Mesenchymal stem cell (in vitro differentiated cells and primary cell): ENCODE data around the gene WBP2.

Source experiments
- DNase-seq: peaks from one replicate; pipeline ENCODE4 v3.0.0-alpha.2; 2013
- H2AFZ ChIP-seq: one replicate; pipeline ENCODE4 v1.6.1; 2013; ENCODE audit warnings: low read depth, mild to moderate bottlenecking, control low read depth, inconsistent platforms, low read length, moderate library complexity
- H2AK5ac ChIP-seq: 2 replicates; pipeline ENCODE4 v1.6.1; 2013; ENCODE audit warnings: low read length, moderate library complexity, mild to moderate bottlenecking, inconsistent platforms; ENCODE audit not compliant: severe bottlenecking
- H2BK120ac ChIP-seq: one replicate; pipeline ENCODE4 v1.6.1; 2013; ENCODE audit warnings: low read depth, mild to moderate bottlenecking, inconsistent platforms, low read length, moderate library complexity
- H2BK12ac ChIP-seq, 2 experiments: one replicate each; pipeline ENCODE4 v1.6.1; 2013; ENCODE audit warnings: inconsistent platforms in 2 of 2, low read length in 2 of 2, mild to moderate bottlenecking in 2 of 2, moderate library complexity in 2 of 2, control low read depth in 1 of 2
- H2BK15ac ChIP-seq: one replicate; pipeline ENCODE4 v1.6.1; 2013; ENCODE audit warnings: mild to moderate bottlenecking, low read depth, inconsistent platforms; ENCODE audit not compliant: poor library complexity, severe bottlenecking
- H2BK5ac ChIP-seq: 2 replicates; pipeline ENCODE4 v1.6.1; 2013; ENCODE audit warnings: low read depth, mild to moderate bottlenecking, low read length, control low read depth, inconsistent platforms; ENCODE audit not compliant: poor library complexity, severe bottlenecking
- H3K14ac ChIP-seq, 2 experiments: one replicate each; pipeline ENCODE4 v1.6.1; 2013; ENCODE audit warnings: inconsistent platforms in 2 of 2, low read length in 2 of 2, control low read depth in 1 of 2, mild to moderate bottlenecking in 1 of 2, moderate library complexity in 1 of 2
- H3K18ac ChIP-seq, 2 experiments: one replicate each; pipeline ENCODE4 v1.6.1; 2013; ENCODE audit warnings: inconsistent platforms in 2 of 2, low read length in 2 of 2, control low read depth in 1 of 2, low read depth in 1 of 2, mild to moderate bottlenecking in 1 of 2
- H3K23ac ChIP-seq, 2 experiments: one replicate each; pipeline ENCODE4 v1.6.1; 2013; ENCODE audit warnings: inconsistent platforms in 2 of 2, low read length in 2 of 2, mild to moderate bottlenecking in 2 of 2, moderate library complexity in 2 of 2, control low read depth in 1 of 2
- H3K27ac ChIP-seq: 2 replicates; pipeline ENCODE4 v1.5.1; 2013; ENCODE audit warnings: mild to moderate bottlenecking, moderate library complexity, low read length, control low read depth, inconsistent platforms; ENCODE audit not compliant: poor library complexity, severe bottlenecking
- H3K27me3 ChIP-seq, 2 experiments: 2 replicates each; pipeline versions ENCODE4 v1.6.1 to v1.7.0; 2013; ENCODE audit warnings: low read length in 2 of 2, mild to moderate bottlenecking in 2 of 2, moderate library complexity in 2 of 2, control low read depth in 1 of 2, inconsistent platforms in 1 of 2; ENCODE audit not compliant: control insufficient read depth in 1 of 2, insufficient read depth in 1 of 2
- H3K36me3 ChIP-seq, 2 experiments: 2 replicates each; pipeline versions ENCODE4 v1.6.1 to v1.7.0; 2013; ENCODE audit warnings: low read length in 2 of 2, control low read depth in 1 of 2, inconsistent platforms in 1 of 2, low read depth in 1 of 2, mild to moderate bottlenecking in 1 of 2; ENCODE audit not compliant: insufficient read depth in 2 of 2, control insufficient read depth in 1 of 2
- H3K4ac ChIP-seq, 2 experiments: one replicate each; pipeline ENCODE4 v1.6.1; 2013; ENCODE audit warnings: inconsistent platforms in 2 of 2, low read length in 2 of 2, mild to moderate bottlenecking in 2 of 2, moderate library complexity in 2 of 2, control low read depth in 1 of 2, low read depth in 1 of 2
- H3K4me1 ChIP-seq: 2 replicates; pipeline ENCODE4 v1.6.1; 2013; ENCODE audit warnings: low read depth, low read length, control low read depth; ENCODE audit not compliant: control insufficient read depth, insufficient read depth
- H3K4me2 ChIP-seq: 2 replicates; pipeline ENCODE4 v1.6.1; 2013; ENCODE audit warnings: low read length, mild to moderate bottlenecking, inconsistent platforms; ENCODE audit not compliant: poor library complexity, severe bottlenecking
- H3K4me3 ChIP-seq, 2 experiments: 2 replicates each; pipeline versions ENCODE4 v1.5.1 to v1.7.0; 2013; ENCODE audit warnings: low read length in 2 of 2, mild to moderate bottlenecking in 2 of 2, control low read depth in 1 of 2, low read depth in 1 of 2; ENCODE audit not compliant: insufficient read depth in 1 of 2
- H3K79me1 ChIP-seq: replicated peaks from 2 replicates; pipeline ENCODE4 v1.6.1; 2013; ENCODE audit warnings: mild to moderate bottlenecking, control low read depth, low read length, inconsistent platforms; ENCODE audit not compliant: poor library complexity, severe bottlenecking
- H3K9ac ChIP-seq: 2 replicates; pipeline ENCODE4 v1.7.0; 2013; ENCODE audit warnings: mild to moderate bottlenecking, low read length, moderate library complexity
- H3K9me3 ChIP-seq: 2 replicates; pipeline ENCODE4 v1.7.0; 2013; ENCODE audit warnings: mild to moderate bottlenecking, low read length; ENCODE audit not compliant: control insufficient read depth
- H4K8ac ChIP-seq: one replicate; pipeline ENCODE4 v1.6.1; 2013; ENCODE audit warnings: inconsistent platforms, mild to moderate bottlenecking, low read length, moderate library complexity
- H4K91ac ChIP-seq: one replicate; pipeline ENCODE4 v1.6.1; 2013; ENCODE audit warnings: mild to moderate bottlenecking, low read length, inconsistent platforms
- WGBS: methylation state at CpG from one replicate; pipeline ENCODE4 v1.1.7; 2013; ENCODE audit warnings: mixed read lengths; 5-methylcytosine and 5-hydroxymethylcytosine counted together

Gene WBP2

GRCh38 chr17:75806822-75807500, 48.2 kb downstream of the WBP2 start:
- Histone ChIP-seq H4K8ac (peak overlapping the region; percentile 30), H3K9ac (no peak overlapping the region), H3K4me3 (no peak overlapping the region), H3K27ac (no peak overlapping the region), H2AK5ac (no peak overlapping the region), H3K9me3 (no peaks in the 10 kb centered on the region), H2BK5ac (no peak overlapping the region), H3K4ac (no peak overlapping the region), H4K91ac (no peak overlapping the region), H3K4me2 (no peak overlapping the region), H2BK15ac (no peak overlapping the region), H3K4me1 (peaks cover 13% of the 10 kb centered on the region), H3K79me1 (peaks cover 38% of the 10 kb centered on the region), H3K14ac (no peak overlapping the region), H3K23ac (no peak overlapping the region), H3K27me3 (no peaks in the 10 kb centered on the region), H3K18ac (no peak overlapping the region), H2AFZ (no peak overlapping the region), H2BK12ac (peak overlapping the region in 1 of 2 experiments; percentile 5), H3K36me3 (peaks cover 29% of the 10 kb centered on the region in 2 experiments), H2BK120ac (no peak overlapping the region)
- no peak for DNase-seq
- 96% methylated on average over 3 of the region's 4 CpGs for WGBS

- Histone ChIP-seq H3K4me1 (peaks cover 3% of the 10 kb centered on the region), H2BK120ac (no peak overlapping the region), H3K4ac (no peak overlapping the region), H3K27me3 (no peaks in the 10 kb centered on the region), H4K91ac (no peak overlapping the region), H2BK12ac (no peak overlapping the region), H3K79me1 (peaks cover 32% of the 10 kb centered on the region), H3K9me3 (no peaks in the 10 kb centered on the region), H3K14ac (no peak overlapping the region), H2BK15ac (no peak overlapping the region), H2AK5ac (no peak overlapping the region), H3K27ac (no peak overlapping the region), H4K8ac (no peak overlapping the region), H3K18ac (no peak overlapping the region), H2BK5ac (no peak overlapping the region), H3K36me3 (peaks cover 15 to 24% of the 10 kb centered on the region in 2 experiments), H3K4me3 (no peak overlapping the region), H3K9ac (no peak overlapping the region), H2AFZ (no peak overlapping the region), H3K23ac (no peak overlapping the region), H3K4me2 (no peak overlapping the region)
- no peak for DNase-seq
- WGBS, result 86% methylated on average over 1 of the region's 1 CpG
Measured at GRCh38 chr17:75803883-75804282, 51.3 kb downstream of the WBP2 start.

- DNase-seq, result no peak
- no peak overlapping the region for H2BK15ac ChIP-seq
- H3K18ac ChIP-seq, result no peak overlapping the region
- H3K36me3 ChIP-seq, result peaks cover 35 to 59% of the 10 kb centered on the region in 2 experiments
- no peaks in the 10 kb centered on the region for H3K9me3 ChIP-seq
- H3K9ac ChIP-seq, result no peak overlapping the region
- 95% methylated on average over 4 of the region's 4 CpGs for WGBS
- no peak overlapping the region for H2BK5ac ChIP-seq
- H3K27me3 ChIP-seq, result no peaks in the 10 kb centered on the region
- no peak overlapping the region for H3K4ac ChIP-seq
- no peaks in the 10 kb centered on the region for H3K4me1 ChIP-seq
- no peak overlapping the region for H3K23ac ChIP-seq
- no peak overlapping the region for H2AFZ ChIP-seq
- no peak overlapping the region for H3K14ac ChIP-seq
- no peak overlapping the region for H4K8ac ChIP-seq
- H3K27ac ChIP-seq, result no peak overlapping the region
- H2AK5ac ChIP-seq, result no peak overlapping the region
- peaks cover 23% of the 10 kb centered on the region for H3K79me1 ChIP-seq
- H3K4me2 ChIP-seq, result no peak overlapping the region
- H3K4me3 ChIP-seq, result no peak overlapping the region
- H4K91ac ChIP-seq, result no peak overlapping the region
- H2BK12ac ChIP-seq, result no peak overlapping the region
- no peak overlapping the region for H2BK120ac ChIP-seq
Measured at GRCh38 chr17:75799402-75799801, 55.7 kb downstream of the WBP2 start.

GRCh38 chr17:75795820-75796607, 59.1 kb downstream of the WBP2 start:
- Histone ChIP-seq H2BK120ac (no peak overlapping the region), H2BK12ac (no peak overlapping the region), H3K36me3 (peaks cover 39 to 72% of the 10 kb centered on the region in 2 experiments), H3K79me1 (peaks cover 23% of the 10 kb centered on the region), H3K9me3 (no peaks in the 10 kb centered on the region), H3K27me3 (no peaks in the 10 kb centered on the region), H2BK5ac (no peak overlapping the region), H3K4ac (no peak overlapping the region), H2AFZ (no peak overlapping the region), H4K8ac (no peak overlapping the region), H3K14ac (no peak overlapping the region), H2BK15ac (no peak overlapping the region), H3K9ac (no peak overlapping the region), H3K18ac (no peak overlapping the region), H3K4me1 (no peaks in the 10 kb centered on the region), H3K27ac (no peak overlapping the region), H3K4me3 (no peak overlapping the region), H3K4me2 (no peak overlapping the region), H4K91ac (no peak overlapping the region), H3K23ac (no peak overlapping the region), H2AK5ac (no peak overlapping the region)
- DNase-seq, result no peak
- WGBS, result 100% methylated on average over 2 of the region's 8 CpGs
